GM18499 (cell line): ENCODE results near the gene C4orf50.
"Not testable (repeated sequence)": the region's sequence is repeated elsewhere in the genome, so short reads cannot be mapped to it uniquely, and the experiment has no call there.

ENCODE experiments used
- ATAC-seq: cut with Tn5 transposase; IDR thresholded peaks from one replicate; pipeline ENCODE4 v1.9.1; 2021; ENCODE audit warnings: moderate number of reproducible peaks; ENCODE audit not compliant: insufficient read depth, unreplicated experiment

C4orf50 gene

GRCh38 chr4:5954056-5954760 is 64.0 kb downstream of the C4orf50 start:
- no peak for ATAC-seq

- ATAC-seq, result no peak
These were observed 65.0 kb downstream of the C4orf50 start for GRCh38 chr4:5952975-5953951.

GRCh38 chr4:5952286-5952974 is 65.8 kb downstream of the C4orf50 start:
- no peak for ATAC-seq

- not testable (repeated sequence) for ATAC-seq
These were observed 71.6 kb downstream of the C4orf50 start for GRCh38 chr4:5946653-5947052.

GRCh38 chr4:5945936-5946335 is 72.3 kb downstream of the C4orf50 start:
- ATAC-seq, result no peak

- ATAC-seq, result no peak
These were observed 73.1 kb downstream of the C4orf50 start for GRCh38 chr4:5945171-5945570.

GRCh38 chr4:5943561-5943960 is 74.7 kb downstream of the C4orf50 start:
- ATAC-seq, result no peak

- ATAC-seq, result no peak
These were observed 75.3 kb downstream of the C4orf50 start for GRCh38 chr4:5942947-5943346.

- no peak for ATAC-seq
These were observed 76.6 kb downstream of the C4orf50 start for GRCh38 chr4:5941601-5942000.

- no peak for ATAC-seq
These were observed 77.6 kb downstream of the C4orf50 start for GRCh38 chr4:5940470-5941203.

- no peak for ATAC-seq
These were observed 84.0 kb downstream of the C4orf50 start for GRCh38 chr4:5933996-5934831.

- no peak for ATAC-seq
These were observed 85.1 kb downstream of the C4orf50 start for GRCh38 chr4:5933116-5933515.

GRCh38 chr4:5932035-5932568 is 86.1 kb downstream of the C4orf50 start:
- ATAC-seq, result no peak

GRCh38 chr4:5931526-5931925 is 86.7 kb downstream of the C4orf50 start:
- ATAC-seq, result no peak

- ATAC-seq, result no peak
These were observed 87.4 kb downstream of the C4orf50 start for GRCh38 chr4:5930876-5931275.

GRCh38 chr4:5930456-5930855 is 87.8 kb downstream of the C4orf50 start:
- no peak for ATAC-seq

GRCh38 chr4:5928844-5929420 is 89.3 kb downstream of the C4orf50 start:
- ATAC-seq, result no peak

- ATAC-seq, result no peak
These were observed 90.0 kb downstream of the C4orf50 start for GRCh38 chr4:5928274-5928673.

- ATAC-seq, result no peak
These were observed 90.5 kb downstream of the C4orf50 start for GRCh38 chr4:5927747-5928146.
